ENCODE results near the gene B3GALT5.

B3GALT5 gene

DNA sequence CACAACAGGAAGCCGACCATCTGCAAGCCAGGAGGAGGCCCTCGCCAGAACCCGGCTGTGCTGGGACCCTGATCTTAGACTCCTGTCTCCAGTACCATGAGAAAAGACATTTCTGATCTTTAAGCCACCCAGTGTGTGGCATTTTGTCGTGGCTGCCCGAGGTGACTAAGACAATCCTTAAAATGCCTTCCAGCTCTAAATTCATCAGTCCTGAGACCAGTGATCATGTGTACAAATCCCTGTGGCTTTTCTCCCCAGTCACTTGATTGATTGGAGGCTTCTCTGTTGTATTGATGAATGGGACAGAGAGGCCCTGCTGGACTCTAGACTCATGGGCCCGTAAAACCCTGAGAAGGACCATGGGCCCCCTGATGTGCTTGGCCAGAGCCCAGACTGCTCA, 36.1 kb downstream of the B3GALT5 start:
- DNase-seq, result no peak

DNA sequence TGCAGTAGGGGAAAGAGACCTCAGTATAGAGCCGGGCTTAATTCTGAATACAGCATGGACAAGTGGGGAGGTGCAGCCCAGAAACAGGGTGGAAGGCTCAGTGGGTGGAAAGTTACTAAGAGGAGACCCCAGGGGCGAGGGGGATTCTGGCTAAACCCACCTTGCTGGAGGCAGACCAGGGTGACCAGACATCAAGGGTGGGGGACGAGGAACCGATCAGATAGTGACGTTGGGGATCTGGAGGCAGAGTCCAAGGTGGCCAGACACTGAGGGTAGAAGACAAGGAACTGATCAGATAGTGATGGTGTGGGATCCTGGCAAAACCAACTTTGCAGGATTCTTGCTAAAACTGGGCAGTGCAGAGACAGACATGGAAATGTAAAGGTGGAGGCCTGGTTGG, 36.8 kb downstream of the B3GALT5 start:
- no peak for DNase-seq

DNA sequence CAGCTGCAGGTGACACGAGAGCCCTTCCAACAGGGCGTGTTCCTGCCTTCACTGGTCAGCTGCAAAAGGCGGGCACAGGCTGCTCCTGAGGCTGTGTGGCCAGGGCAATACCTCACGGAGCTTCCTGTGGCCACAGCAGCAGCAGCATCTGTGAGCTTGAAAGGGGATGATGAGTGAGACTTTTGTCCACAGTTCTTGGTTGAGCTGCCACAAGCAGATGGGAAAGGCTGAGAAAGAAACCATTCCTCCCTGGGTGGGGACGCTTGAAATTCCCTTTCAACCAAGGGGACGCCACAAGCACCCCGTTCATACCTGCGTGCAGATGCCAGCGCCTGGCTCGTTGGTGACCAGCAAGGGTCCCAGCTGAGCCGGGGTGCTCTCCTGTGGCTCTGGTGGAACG, 37.6 kb downstream of the B3GALT5 start:
- DNase-seq, result no peak

DNA sequence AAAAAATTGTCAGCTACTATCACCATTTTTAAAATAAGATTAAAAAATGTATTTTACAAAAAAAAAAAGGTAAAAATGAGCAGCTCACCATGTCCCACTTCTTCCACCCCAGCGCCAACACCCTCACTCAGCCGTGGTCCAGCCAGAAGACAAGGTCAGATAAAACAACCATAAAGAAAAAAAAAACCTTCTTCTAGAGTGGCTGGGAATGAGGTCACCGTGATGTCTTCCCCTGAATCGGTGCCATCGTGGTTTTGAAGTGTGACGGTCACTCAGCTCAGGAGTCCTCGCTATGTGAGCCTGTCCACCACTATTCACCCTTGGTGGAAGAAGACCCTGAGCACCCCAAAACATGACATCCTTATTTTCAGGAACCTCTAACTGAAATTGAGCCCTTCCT, 38.1 kb downstream of the B3GALT5 start:
- DNase-seq, result no peak

DNA sequence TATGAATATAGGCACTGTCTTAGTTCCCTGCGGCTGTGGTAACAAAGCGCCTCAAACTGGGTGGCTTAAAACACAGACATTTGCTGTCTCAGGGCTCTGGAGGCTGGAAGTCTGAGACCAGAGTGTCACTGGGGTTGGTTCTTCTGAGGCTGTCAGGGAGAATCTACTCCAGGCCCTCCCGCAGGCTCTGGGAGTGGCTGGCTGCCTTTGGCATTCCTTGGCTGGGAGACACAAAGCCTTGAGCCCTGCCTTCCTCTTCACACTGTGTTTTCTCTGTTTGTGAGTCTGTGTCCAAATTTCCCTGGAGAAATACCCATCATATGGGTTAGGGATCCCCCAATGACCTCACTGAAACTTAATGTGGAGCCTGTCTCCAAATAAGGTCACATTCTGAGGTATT, 38.5 kb downstream of the B3GALT5 start:
- DNase-seq, result no peak

DNA sequence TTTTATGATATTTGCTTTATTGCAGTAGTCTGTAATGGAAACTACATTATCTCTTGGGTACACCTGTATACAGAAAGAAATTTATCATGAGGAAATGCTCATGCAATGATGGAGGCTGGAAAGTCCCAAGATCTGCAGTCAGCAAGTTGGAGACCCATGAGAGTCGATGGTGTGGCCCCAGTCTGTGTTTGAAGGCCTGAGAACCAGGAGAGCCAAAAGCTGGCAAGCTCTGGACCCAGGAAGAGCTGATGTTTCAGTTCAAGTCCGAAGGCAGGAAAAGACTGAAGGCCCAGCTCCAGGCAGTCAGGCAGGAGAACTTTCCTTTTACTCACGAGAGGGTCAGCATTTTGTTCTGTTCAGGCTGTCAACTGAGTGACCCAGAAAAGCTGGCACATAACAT, 42.2 kb downstream of the B3GALT5 start:
- DNase-seq, result no peak

DNA sequence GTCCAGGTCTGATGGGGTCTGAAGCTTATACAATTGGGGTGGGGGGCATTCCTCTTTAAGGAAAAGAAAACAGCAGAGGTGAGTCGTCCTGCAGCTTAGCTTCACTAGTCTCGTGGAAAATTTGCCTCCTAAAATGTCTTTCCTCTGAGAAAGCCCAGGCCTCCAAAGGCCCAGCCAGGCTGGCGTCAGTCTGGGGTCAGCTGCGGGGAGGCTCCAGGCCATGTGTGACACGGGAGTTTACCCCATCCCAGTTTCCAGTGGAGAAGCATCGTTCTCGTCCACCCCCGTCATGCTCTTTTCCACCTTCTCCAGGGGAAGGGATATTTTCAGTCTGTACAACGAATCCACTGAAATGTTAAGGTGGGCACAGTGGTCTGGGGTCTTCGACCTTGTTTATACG, 42.8 kb downstream of the B3GALT5 start:
- no peak for DNase-seq

DNA sequence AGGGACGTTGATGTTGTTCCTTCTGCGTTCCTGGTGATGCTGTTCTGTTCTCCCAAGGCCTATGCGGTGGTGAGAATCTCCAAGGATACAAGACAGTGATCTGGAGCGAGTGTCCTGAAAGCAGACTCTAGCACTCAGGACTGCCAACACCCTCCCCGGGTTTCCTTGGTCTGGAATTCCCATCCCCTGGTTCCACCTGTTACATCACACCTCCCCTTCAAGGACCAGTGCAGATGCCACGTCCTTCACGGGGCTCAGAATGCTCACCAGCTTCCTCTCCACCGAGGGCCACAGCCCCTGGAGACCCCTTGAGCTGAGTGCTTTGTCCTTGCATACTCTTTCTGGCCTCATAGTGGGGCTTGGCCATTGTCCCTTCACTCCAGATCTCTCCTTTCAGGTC, 43.5 kb downstream of the B3GALT5 start:
- no peak for DNase-seq

DNA sequence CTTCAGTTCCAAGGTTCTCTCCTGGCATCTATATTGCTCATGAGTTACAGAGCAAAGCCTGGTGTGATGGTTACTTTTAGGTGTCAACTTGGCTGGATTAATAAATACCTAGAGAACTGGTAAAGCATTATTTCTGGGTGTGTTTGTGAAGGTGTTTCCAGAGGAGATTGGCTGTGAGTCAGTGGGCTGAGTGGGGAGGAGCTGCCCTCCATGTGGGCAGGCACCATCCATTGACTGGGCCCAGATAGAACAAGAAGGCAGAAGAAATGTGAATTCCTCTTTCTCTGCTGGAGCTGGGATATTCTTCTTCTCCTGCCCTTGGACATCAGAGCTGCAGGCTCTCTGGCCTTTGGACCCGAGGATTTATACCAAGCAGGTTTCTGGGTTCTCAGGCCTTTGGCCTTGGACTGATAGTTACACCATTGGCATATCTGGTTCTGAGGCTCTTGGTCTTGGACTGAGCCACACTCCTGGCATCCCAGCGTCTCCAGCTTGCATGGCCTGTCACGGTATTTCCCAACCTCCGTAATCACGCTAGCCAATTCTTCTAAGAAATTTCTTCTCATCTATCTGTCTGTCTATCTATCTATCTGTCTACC, 44.5 kb downstream of the B3GALT5 start:
- no peak for DNase-seq

DNA sequence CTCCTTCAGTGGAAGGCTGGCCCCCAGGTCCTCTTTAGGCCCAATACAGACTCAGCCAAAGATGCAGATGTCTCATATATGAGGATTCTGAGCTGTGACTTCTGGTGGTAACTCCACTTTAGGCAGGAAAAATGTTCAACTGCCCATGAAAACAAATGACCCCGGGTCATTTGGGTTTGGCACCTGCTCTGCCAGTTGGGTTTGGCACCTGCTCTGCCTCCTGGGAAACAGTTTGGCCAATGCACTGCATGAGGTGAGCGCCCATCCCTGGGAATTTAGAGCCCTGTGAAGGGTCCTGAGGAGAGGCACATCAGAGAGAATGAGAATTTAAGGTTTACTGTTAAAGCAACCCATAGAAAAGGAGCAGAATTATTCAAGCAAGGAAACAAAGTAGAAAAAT, 45.3 kb downstream of the B3GALT5 start:
- DNase-seq, result no peak

DNA sequence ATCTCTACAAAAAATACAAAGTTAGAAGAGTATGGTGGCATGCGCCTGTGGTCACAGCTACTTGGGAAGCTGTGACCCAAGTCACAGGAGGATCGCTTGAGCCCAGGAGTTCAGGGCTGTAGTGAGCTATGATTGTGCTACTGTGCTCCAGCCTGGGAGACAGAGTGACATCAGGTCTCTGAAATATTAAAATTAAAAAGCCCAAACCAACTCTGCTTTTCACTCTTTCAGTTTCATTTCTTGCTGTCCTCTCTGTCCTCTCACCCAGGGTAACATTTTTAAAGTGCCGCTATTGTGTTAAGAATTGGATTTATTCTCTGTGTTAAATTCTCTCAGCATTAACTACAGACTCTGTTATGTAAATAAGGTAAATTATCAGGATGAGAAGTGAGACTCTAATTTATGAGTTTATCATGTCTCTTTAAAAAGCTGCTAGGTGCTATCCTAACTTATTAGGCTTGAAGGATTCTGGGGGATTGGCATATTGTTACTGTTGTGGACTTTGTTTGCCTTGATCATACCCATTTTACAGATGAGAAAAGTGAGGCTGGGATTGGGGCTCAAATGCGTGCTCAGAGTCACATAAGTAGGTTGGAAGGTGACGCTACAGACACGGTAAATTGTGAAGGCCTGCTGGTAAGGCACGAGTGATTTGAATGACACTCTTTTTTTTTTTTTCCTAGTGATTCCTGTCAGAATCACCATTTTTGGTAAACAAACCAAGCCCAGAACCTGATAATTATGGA, 46.5 kb downstream of the B3GALT5 start:
- DNase-seq, result no peak

DNA sequence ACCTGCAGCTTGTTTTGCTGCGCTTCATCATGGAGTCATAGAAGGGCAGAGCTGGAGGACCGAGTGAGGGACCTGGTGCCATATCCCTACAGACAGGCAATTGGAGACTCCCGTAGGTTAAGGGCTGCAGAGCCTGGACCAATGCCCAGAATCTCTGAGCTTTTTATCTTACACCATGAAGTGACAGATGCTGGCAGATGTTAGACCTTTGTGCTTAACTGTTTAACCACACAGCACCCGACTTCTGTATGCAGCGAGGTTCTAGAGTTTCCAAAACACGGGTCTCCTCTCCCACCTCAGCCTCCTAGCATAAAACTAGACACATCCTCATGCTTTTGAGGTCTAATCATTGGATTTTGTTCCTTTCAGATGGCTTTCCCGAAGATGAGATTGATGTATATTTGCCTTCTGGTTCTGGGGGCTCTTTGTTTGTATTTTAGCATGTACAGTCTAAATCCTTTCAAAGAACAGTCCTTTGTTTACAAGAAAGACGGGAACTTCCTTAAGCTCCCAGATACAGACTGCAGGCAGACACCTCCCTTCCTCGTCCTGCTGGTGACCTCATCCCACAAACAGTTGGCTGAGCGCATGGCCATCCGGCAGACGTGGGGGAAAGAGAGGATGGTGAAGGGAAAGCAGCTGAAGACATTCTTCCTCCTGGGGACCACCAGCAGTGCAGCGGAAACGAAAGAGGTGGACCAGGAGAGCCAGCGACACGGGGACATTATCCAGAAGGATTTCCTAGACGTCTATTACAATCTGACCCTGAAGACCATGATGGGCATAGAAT, 47.6 kb downstream of the B3GALT5 start:
- no peak for DNase-seq

DNA sequence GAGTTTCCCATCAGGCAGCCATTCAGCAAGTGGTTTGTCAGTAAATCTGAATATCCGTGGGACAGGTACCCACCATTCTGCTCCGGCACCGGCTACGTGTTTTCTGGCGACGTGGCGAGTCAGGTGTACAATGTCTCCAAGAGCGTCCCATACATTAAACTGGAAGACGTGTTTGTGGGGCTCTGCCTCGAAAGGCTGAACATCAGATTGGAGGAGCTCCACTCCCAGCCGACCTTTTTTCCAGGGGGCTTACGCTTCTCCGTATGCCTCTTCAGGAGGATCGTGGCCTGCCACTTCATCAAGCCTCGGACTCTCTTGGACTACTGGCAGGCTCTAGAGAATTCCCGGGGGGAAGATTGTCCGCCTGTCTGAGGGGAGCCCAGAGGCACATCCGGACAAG, 48.4 kb downstream of the B3GALT5 start:
- DNase-seq, result no peak

DNA sequence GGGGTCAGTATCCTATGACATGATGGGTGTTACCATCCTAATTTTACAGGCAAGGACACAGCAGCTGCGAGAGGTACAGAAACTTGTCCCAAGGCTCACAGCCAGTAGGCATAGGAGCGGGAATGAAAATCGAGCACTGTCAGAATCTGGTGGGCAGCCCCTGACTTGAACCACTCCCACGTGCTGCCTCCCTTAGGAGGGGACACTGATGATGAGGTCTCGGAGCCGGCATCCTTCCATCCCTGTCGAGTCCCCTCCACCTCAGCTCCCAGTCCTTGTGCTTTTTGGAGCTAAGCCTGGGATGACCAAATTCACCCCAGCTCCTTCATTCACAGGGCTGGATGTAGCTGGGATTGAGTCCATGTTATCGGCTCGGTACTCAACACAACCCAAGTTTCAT, 49.0 kb downstream of the B3GALT5 start:
- DNase-seq, result no peak

DNA sequence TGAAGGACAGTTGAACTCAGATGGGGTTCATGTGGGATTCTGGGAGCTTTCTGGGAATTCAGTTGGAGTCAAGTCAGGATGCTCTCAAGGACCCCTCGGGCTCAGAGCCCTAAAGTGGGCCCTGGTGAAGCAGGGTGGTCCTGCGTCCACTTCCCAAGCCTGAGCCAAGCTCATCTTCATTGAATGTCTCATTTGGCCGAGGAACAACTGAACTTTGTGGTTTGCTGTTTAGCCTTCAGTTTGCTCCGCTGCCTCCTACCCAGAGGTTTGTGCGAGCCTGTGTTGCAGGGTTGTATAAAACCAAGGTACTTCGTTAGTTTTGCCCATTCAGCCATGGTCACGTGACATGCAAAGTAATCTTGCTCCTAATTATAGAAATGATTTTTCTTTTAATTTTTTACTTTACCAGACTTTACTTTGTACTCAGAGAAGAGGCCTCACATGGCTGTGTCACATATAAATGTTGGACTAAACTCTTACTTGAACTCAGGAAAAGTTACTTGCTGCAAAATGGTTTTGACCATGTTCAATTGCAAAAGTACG, 49.7 kb downstream of the B3GALT5 start:
- no peak for DNase-seq

DNA sequence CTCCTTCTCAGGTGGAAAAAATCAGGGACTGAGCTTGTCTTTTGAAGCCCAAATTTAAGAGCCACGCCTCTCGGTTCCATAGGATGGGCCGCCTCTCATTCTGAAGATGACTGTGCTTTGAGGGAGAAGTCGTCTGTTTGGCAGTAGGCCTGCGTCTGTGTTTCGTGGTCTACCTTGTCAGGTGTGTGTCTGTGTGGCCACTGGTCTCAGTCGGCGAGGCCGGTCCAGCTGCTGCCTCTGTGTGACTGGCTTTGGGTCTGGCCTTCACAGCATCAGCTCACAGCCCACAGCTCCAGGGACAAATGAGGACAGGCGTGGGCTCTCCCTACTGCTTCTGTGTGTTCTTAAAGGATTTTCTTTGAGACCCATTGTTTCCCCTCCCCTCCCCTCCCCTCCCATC, 50.3 kb downstream of the B3GALT5 start:
- no peak for DNase-seq

DNA sequence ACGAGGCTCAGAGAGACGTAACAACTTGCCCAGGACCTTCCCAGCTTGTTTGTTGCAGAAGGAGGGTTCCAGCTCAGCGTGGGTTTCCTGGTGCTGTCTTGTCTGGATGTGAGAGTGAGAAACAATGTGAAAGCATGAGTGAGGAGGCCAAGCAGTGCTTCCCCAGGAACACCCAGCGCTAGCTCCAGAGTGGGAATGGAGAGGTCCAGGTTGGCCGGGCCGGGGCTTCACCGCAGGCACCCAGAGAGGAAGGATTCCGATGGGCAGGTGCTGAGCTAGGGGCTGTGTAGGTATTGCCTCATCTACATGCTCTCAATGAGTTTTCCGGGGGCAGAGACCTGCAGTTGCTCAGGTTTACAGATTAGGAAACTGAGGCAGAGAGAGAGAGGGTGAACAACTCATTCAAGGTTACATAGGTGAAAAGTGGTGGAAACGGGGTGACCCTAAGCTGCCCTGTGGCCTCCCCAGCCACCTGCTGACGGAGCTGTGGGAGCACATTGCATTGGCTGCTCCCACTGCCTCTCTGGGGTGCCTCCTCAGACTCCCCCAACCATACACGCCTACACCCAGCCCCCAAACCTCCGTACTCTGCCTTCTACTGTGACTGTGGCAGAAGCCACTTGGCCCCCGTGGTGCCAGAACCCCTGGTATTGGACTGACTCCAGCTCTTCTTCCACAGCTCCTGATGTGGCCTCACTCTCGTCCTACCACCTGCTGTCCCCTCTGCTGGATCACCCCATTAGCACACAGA, 51.2 kb downstream of the B3GALT5 start:
- no peak for DNase-seq

DNA sequence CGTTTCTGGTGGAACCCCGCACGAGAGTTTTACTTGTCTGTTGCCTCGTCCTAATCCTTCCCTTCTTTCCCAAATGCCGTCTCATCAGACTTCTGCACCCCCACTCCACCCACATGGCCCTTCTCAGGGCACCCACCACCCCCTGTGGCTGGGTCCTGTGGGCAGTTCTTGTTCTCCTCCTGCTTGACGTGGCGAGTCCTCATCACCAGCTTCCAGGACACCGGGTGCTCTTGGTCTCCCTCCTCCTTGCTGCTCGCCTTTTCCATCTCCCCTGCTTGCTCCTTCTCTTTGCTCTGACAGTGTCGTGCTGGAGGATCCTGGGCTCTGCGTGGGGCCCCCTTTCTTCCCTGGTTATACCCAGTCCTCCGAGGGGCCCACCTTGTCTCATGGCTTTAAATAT, 51.8 kb downstream of the B3GALT5 start:
- DNase-seq, result no peak

DNA sequence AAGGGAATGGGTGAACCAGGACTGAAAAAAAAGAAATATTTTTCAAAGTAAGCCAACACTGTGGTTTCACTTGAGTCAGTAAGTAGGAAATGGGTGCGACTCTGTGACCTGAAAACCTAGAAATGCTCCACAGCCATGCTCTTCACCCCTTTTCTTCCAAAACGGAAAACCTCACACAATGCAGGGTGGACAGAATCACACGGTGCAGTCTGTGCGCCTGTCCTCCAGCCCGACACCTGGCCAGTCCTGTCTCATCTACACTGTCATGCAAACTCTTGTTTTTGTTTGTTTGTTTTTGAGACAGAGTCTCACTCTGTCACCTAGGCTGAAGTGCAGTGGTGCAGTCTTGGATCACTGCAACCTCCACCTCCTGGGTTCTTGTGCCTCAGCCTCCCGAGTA, 53.3 kb downstream of the B3GALT5 start:
- no peak for DNase-seq

DNA sequence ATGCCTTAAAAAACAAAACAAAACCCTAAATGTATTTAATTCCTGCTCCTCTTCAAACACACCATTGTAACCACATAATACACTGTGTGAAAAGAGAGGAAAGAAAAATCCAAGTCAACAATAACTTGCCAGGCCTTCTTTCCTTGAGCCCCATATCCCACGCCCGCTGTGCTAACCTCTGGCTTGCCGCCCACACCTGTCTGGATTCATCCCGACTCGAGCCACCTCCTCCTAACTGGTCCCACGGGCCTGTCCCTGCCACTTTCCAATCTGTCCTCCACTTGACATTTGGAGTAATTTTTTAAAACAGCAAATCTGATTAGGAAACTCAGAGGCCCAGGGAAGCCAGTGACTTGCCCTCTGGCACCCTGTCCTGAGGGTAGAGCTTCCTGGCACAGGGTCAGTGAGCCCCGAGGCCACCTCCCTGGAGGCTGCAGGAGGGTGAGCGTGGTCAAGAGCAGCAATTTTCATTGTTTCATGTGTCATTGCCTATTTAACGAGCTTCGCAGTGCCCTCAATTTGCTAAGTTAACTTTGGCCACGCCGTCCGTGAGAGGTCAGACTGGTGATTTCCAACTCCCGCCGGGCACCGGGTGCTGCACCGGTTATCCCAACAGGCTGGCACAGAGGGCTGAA, 54.1 kb downstream of the B3GALT5 start:
- no peak for DNase-seq

DNA sequence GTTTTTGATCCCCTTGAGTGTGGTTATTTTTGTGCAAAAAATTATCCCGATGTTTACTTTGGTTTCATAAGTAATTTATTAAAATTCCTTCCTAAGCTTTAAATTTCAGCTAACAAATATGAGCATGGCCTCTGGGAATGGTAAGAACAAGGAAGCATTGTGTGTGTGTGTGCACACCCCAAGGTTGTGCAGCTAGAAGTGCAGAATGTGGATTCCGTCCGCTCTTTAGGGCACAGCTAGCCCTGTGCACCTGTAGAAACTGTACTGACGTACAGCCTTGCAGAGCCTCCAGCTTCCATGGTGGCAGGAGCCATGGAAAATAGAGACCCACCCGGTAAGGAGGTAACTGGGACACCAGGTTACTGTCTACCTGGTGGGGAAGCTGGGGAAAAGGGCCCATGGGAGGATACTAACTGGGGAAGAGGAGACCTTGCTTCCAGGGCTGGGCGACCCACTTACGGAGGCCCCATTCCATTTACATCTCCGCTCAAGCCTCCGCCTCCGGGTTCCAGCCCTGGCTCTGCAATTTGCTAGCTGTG, 54.7 kb downstream of the B3GALT5 start:
- DNase-seq, result no peak

DNA sequence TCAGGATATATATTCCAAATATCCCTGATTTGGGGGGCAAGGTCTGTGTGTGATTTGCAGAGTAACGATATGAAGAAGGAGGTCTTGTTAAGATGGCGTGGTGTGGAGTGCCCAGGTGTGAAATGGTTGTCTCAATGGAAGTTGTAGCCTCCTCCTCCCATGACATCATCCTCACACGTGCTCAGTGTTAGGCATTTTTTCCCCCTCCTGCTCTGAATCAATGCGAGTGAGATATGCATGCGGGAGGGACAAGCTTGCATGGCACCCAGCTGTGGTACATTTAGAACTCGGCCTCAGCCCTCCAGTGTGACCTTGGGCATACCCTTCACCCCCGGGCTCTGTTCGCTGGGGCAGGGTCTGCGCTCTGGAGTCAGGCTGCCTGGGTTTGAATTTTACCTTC, 55.6 kb downstream of the B3GALT5 start:
- DNase-seq, result no peak

Measured in activated CD4-positive, alpha-beta T cell treated with anti-CD3 and anti-CD28 coated beads, Interleukin-2, amount 50 U/mL, for 48 hours (primary cell).